Right lung (tissue), 10 donors: ENCODE results near the gene CORO1C. TPM values are rescaled to one million over a fixed set of nuclear protein-coding genes. Genes with fewer than 3 reads are reported as not detected.
"Not testable (repeated sequence)": the region's sequence is repeated elsewhere in the genome, so short reads cannot be mapped to it uniquely, and the experiment has no call there.

Experiments
- DNase-seq, 2 donors: peaks; one replicate each; pipeline ENCODE4 v3.0.0-alpha.2; 2013
- long read RNA-seq, 8 donors: transcript quantifications; one replicate each; lab custom pipeline, GENCODE V29; 2026
- polyA plus RNA-seq, 5 donors: library from polyadenylated mRNA; unstranded; fragments of 120-200 nt; gene quantifications; one replicate each; pipeline versions ENCODE4 v1.2.1 to v1.2.3, GENCODE V29; 2013; ENCODE audit warnings: inconsistent platforms in 1 of 5, low replicate concordance in 1 of 5; ENCODE audit not compliant: insufficient read length in 5 of 5, insufficient read depth in 1 of 5

Gene CORO1C
- polyA plus RNA-seq, result 10 to 100 TPM; 61.8 to 95.3 (median 82.1) TPM
- long read RNA-seq, donor 1, transcript CORO1C-201 (11 exons, 3,892 nt), result major isoform, 14 of 24 reads
- long read RNA-seq, donor 1, partial matches to known transcripts, result 10 of 24 reads
- long read RNA-seq, donor 1, other reads (novel, unspliced or antisense), result 0 of 24 reads
- long read RNA-seq, donor 2, transcript CORO1C-201 (11 exons, 3,892 nt), result major isoform, 10 of 11 reads
- long read RNA-seq, donor 2, partial matches to known transcripts, result 0 of 11 reads
- long read RNA-seq, donor 2, other reads (novel, unspliced or antisense), result 0 of 11 reads
- long read RNA-seq, donor 3, transcript CORO1C-201 (11 exons, 3,892 nt), result major isoform, 5 of 7 reads
- long read RNA-seq, donor 3, partial matches to known transcripts, result 0 of 7 reads
- long read RNA-seq, donor 3, other reads (novel, unspliced or antisense), result 0 of 7 reads
- long read RNA-seq, donor 4, transcript CORO1C-201 (11 exons, 3,892 nt), result major isoform, 8 of 10 reads
- long read RNA-seq, donor 4, partial matches to known transcripts, result 0 of 10 reads
- long read RNA-seq, donor 4, other reads (novel, unspliced or antisense), result 0 of 10 reads
- long read RNA-seq, donor 5, transcript CORO1C-201 (11 exons, 3,892 nt), result major isoform, 15 of 16 reads
- long read RNA-seq, donor 5, partial matches to known transcripts, result 0 of 16 reads
- long read RNA-seq, donor 5, other reads (novel, unspliced or antisense), result 0 of 16 reads
- long read RNA-seq, donor 6, transcript CORO1C-201 (11 exons, 3,892 nt), result major isoform, 10 of 10 reads
- long read RNA-seq, donor 6, partial matches to known transcripts, result 0 of 10 reads
- long read RNA-seq, donor 6, other reads (novel, unspliced or antisense), result 0 of 10 reads
- long read RNA-seq, donor 7, partial matches to known transcripts, result 0 of 4 reads
- long read RNA-seq, donor 7, other reads (novel, unspliced or antisense), result 0 of 4 reads
- long read RNA-seq, donor 8, transcript CORO1C-201 (11 exons, 3,892 nt), result major isoform, 5 of 5 reads
- long read RNA-seq, donor 8, partial matches to known transcripts, result 0 of 5 reads
- long read RNA-seq, donor 8, other reads (novel, unspliced or antisense), result 0 of 5 reads

- DNase-seq, result peak; percentile 95 to 96
Observed at GRCh38 chr12:108731105-108731865, at the start of gene CORO1C. CORO1C (minus strand) TSS chr12:108731518; CDS start chr12:108701318, 30,200 bp downstream.

- DNase-seq, result no peak
Observed at GRCh38 chr12:108779998-108780688, 48.8 kb upstream of the CORO1C start.

GRCh38 chr12:108778053-108778452 is 46.7 kb upstream of the CORO1C start:
- DNase-seq, result no peak

- DNase-seq, result no peak
Observed at GRCh38 chr12:108777156-108777555, 45.8 kb upstream of the CORO1C start.

- DNase-seq, result peak; percentile 37 to 53
Observed at GRCh38 chr12:108773798-108774788, 42.8 kb upstream of the CORO1C start.

- DNase-seq, result no peak
Observed at GRCh38 chr12:108772891-108773797, 41.8 kb upstream of the CORO1C start.

- no peak for DNase-seq
Observed at GRCh38 chr12:108772247-108772646, 40.9 kb upstream of the CORO1C start.

- DNase-seq, result not testable (repeated sequence)
Observed at GRCh38 chr12:108771835-108772234, 40.5 kb upstream of the CORO1C start.

GRCh38 chr12:108770963-108771362 is 39.6 kb upstream of the CORO1C start:
- no peak for DNase-seq

- DNase-seq, result no peak
Observed at GRCh38 chr12:108770269-108770829, 39.0 kb upstream of the CORO1C start.

GRCh38 chr12:108768591-108769500 is 37.5 kb upstream of the CORO1C start:
- no peak for DNase-seq

- DNase-seq, result no peak
Observed at GRCh38 chr12:108766294-108766693, 35.0 kb upstream of the CORO1C start.

GRCh38 chr12:108765289-108765764 is 34.0 kb upstream of the CORO1C start:
- DNase-seq, result no peak

GRCh38 chr12:108764540-108765288 is 33.4 kb upstream of the CORO1C start:
- no peak for DNase-seq

GRCh38 chr12:108761226-108761625 is 29.9 kb upstream of the CORO1C start:
- no peak for DNase-seq

- no peak for DNase-seq
Observed at GRCh38 chr12:108759924-108760323, 28.6 kb upstream of the CORO1C start.
